ENCODE data around the gene TMTC4. TPM values are rescaled to one million over a fixed set of nuclear protein-coding genes. Genes with fewer than 3 reads are reported as not detected.

Gene TMTC4
- polyA plus RNA-seq, 2 of the 4 experiments (the other 2 are of a cell fraction): 15.6 to 17.5 TPM

DNA sequence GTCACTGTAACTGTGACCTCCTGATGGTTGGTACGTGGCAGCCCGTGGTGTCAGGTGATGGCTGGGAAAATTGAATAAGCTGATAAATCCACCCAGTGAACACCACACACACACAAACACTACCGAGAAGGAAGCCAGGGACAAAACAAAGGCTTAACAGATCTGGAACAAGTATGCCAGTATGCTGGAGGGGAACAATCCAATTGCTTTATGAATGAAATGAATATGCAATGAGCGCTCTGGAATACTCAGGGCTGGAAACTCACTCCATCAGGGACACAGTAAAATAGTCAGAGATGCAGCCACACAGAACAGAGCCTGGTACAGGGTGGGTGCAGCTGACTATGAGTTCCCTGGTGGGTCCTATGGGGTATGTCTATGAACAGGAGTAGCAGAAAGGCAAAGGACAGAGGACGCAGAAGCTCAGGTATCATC, 16.7 kb downstream of the TMTC4 start:
- FAIRE-seq (no peak), ATAC-seq (no peak), DNase-seq (ENCODE audit: low read depth in 1 of 2, low spot score in 1 of 2) (no peak)
- H3K4me1 ChIP-seq: no peaks in the 10 kb centered on the region
- TF ChIP-seq CHD4 (IDR thresholded peaks at IDR 0.05; ENCODE audit: borderline replicate concordance): no peak
- no peak for TF ChIP-seq FOSB (CRISPR knock-in tag; IDR thresholded peaks at IDR 0.05)
- TF ChIP-seq, protein P1, sequence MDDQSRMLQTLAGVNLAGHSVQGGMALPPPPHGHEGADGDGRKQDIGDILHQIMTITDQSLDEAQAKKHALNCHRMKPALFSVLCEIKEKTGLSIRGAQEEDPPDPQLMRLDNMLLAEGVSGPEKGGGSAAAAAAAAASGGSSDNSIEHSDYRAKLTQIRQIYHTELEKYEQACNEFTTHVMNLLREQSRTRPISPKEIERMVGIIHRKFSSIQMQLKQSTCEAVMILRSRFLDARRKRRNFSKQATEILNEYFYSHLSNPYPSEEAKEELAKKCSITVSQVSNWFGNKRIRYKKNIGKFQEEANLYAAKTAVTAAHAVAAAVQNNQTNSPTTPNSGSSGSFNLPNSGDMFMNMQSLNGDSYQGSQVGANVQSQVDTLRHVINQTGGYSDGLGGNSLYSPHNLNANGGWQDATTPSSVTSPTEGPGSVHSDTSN (IDR thresholded peaks at IDR 0.05): no peak
- no peak for TF ChIP-seq HEYL (CRISPR knock-in tag; IDR thresholded peaks at IDR 0.05)
- TF ChIP-seq SMC3 (IDR thresholded peaks at IDR 0.05): no peak
- no peak for TF ChIP-seq KDM1A (IDR thresholded peaks at IDR 0.05; ENCODE audit: low read depth)
- no peak for TF ChIP-seq ESRRA (IDR thresholded peaks at IDR 0.05; ENCODE audit: borderline replicate concordance, low read length)
- TF ChIP-seq GATA3 (IDR thresholded peaks at IDR 0.05; ENCODE audit: borderline replicate concordance): no peak
- no peak overlapping the region for H3K27ac ChIP-seq
- no peak overlapping the region for H3K4me3 ChIP-seq
- no peak overlapping the region for H3K4me2 ChIP-seq
- H3K9me3 ChIP-seq: no peaks in the 10 kb centered on the region
- 92% methylated on average over 5 of the region's 5 CpGs for WGBS (ENCODE audit: missing lambda C conversion rate)
- ChIA-PET POLR2A (no interaction called here), CTCF (interaction anchor here (1.0 kb wide), 1 partner anchor 470 kb away, joined by 4 read pairs; no protein-coding TSS in a partner anchor)

DNA sequence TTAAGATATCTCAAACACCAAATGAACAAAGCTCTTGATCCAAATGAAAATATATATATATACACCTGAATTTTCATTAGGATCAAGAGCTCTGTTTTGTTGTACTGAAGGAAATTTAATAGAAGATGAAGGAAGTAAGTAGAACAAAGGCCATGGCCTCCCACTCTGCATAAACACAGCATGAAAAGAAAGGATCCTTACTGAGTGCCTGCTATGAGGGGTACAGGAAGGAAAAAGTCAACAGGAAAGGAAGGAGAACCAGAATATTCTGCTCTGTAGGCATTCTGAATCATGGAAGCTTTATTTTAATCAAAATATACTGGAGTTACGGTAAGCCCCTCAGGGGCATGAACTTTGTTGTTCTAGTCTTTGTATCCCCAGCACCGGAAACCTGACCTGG, 22.1 kb downstream of the TMTC4 start:
- ChIA-PET CTCF (no interaction called here), POLR2A (no interaction called here)
- DNase-seq (ENCODE audit: low read depth in 1 of 2, low spot score in 1 of 2) (no peak), FAIRE-seq (no peak), ATAC-seq (no peak)
- Histone ChIP-seq H3K4me1 (no peaks in the 10 kb centered on the region), H3K27ac (no peak overlapping the region), H3K4me2 (no peak overlapping the region), H3K4me3 (no peak overlapping the region), H3K9me3 (no peaks in the 10 kb centered on the region)
- TF ChIP-seq, protein P2, sequence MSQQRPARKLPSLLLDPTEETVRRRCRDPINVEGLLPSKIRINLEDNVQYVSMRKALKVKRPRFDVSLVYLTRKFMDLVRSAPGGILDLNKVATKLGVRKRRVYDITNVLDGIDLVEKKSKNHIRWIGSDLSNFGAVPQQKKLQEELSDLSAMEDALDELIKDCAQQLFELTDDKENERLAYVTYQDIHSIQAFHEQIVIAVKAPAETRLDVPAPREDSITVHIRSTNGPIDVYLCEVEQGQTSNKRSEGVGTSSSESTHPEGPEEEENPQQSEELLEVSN (IDR thresholded peaks at IDR 0.05; ENCODE audit: borderline replicate concordance, low read depth): no peak
- 98% methylated on average over 2 of the region's 2 CpGs for WGBS (ENCODE audit: missing lambda C conversion rate)

DNA sequence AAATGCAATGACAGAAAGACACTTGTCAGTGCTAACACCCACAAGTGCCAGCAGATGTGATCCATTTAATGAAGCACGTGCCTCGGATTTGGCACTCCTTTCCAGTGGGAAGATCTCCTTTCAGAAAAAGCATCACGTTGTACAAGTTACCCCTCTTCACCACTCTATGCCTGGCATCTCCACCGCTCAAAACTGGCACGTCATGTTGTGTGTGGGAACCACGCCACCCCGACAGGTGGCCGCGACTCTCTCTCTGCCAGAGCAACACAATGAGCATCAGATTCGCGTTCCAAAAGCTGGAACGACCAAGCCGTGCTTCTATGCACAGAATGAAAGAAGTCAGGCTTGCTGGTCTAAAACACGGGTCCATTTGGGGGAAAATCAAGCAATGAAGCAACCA, 24.3 kb downstream of the TMTC4 start:
- CTCF ChIA-PET: interaction anchor here (0.9 kb wide), 1 partner anchor 57 kb away, joined by 3 read pairs; no protein-coding TSS in a partner anchor
- WGBS (ENCODE audit: missing lambda C conversion rate): 83% methylated on average over 13 of the region's 14 CpGs
- no peak for FAIRE-seq
- no peak for DNase-seq (ENCODE audit: low read depth in 1 of 2, low spot score in 1 of 2)
- TF ChIP-seq ESRRA (IDR thresholded peaks at IDR 0.05; ENCODE audit: borderline replicate concordance, low read length) (no peak), ZSCAN20 (CRISPR knock-in tag; IDR thresholded peaks at IDR 0.05) (no peak), NR3C1 (IDR thresholded peaks at IDR 0.05) (no peak), NFE2L2 (conservative IDR thresholded peaks at IDR 0.05; ENCODE audit: low read length) (no peak)
- TF ChIP-seq, protein P1 (IDR thresholded peaks at IDR 0.05): no peak
- Histone ChIP-seq H3K9me3 (no peaks in the 10 kb centered on the region), H3K4me2 (no peak overlapping the region), H3K4me1 (no peaks in the 10 kb centered on the region), H3K27ac (no peak overlapping the region), H3K4me3 (no peak overlapping the region)
- ATAC-seq: no peak
- POLR2A ChIA-PET: no interaction called here

DNA sequence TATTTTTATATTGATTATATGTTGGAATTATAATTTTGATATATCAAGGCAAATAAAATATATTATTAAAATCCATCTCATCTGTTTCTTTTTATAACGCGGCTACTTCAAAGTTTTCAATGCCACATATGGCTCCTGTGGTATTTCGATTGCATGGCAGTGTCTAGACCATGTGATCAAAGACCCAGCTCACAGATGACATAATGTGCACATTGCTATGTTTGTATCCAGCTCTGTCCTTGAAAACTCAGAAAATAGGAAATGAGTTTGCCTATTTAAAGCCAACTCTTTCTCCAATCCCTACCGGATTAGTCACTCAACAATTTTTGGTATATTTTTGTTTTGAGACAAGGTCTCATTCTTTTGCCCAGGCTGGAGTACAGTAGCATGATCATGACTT, 26.2 kb downstream of the TMTC4 start:
- Histone ChIP-seq H3K9me3 (no peaks in the 10 kb centered on the region), H3K4me1 (no peaks in the 10 kb centered on the region), H3K4me3 (no peak overlapping the region), H3K4me2 (no peak overlapping the region), H3K27ac (no peak overlapping the region)
- DNase-seq (ENCODE audit: low read depth in 1 of 2, low spot score in 1 of 2) (no peak), ATAC-seq (no peak), FAIRE-seq (no peak)
- ChIA-PET POLR2A (no interaction called here), CTCF (no interaction called here)
- WGBS (ENCODE audit: missing lambda C conversion rate): 95% methylated on average over 4 of the region's 4 CpGs
- no peak for TF ChIP-seq EHMT2 (IDR thresholded peaks at IDR 0.05; ENCODE audit: low read depth)

DNA sequence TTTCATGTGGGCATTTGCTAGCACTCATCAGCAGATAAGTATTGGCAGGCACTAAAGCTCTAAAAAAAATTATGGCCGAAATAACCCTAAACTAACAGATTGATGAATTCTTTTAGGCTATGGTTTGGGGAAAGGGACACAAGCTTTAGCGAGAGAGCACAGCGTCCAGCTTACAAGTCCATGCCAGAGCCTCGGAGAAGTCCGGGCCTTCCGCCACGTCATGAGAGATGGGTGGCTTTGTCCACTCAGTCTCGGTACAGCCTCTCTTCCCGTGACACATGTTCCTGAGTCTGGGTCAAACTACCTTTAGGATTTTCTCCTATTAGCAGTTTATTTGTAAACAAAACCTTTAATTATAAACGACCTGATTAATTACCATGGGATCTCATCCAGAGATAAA, 27.7 kb downstream of the TMTC4 start:
- FAIRE-seq (no peak), ATAC-seq (no peak), DNase-seq (ENCODE audit: low read depth in 1 of 2, low spot score in 1 of 2) (no peak)
- CTCF ChIA-PET: interaction anchor here (1.0 to 1.3 kb wide), 3 partner anchors 8 to 75 kb away, joined by 3 read pairs; no protein-coding TSS in a partner anchor
- H3K27ac ChIP-seq: no peak overlapping the region
- WGBS (ENCODE audit: missing lambda C conversion rate): 81% methylated on average over 10 of the region's 10 CpGs
- no peak overlapping the region for H3K4me2 ChIP-seq
- POLR2A ChIA-PET: no interaction called here
- H3K4me1 ChIP-seq: no peaks in the 10 kb centered on the region
- no peaks in the 10 kb centered on the region for H3K9me3 ChIP-seq
- H3K4me3 ChIP-seq: no peak overlapping the region
- TF ChIP-seq, protein P3, sequence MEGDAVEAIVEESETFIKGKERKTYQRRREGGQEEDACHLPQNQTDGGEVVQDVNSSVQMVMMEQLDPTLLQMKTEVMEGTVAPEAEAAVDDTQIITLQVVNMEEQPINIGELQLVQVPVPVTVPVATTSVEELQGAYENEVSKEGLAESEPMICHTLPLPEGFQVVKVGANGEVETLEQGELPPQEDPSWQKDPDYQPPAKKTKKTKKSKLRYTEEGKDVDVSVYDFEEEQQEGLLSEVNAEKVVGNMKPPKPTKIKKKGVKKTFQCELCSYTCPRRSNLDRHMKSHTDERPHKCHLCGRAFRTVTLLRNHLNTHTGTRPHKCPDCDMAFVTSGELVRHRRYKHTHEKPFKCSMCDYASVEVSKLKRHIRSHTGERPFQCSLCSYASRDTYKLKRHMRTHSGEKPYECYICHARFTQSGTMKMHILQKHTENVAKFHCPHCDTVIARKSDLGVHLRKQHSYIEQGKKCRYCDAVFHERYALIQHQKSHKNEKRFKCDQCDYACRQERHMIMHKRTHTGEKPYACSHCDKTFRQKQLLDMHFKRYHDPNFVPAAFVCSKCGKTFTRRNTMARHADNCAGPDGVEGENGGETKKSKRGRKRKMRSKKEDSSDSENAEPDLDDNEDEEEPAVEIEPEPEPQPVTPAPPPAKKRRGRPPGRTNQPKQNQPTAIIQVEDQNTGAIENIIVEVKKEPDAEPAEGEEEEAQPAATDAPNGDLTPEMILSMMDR (IDR thresholded peaks at IDR 0.05): no peak
- TF ChIP-seq NFE2L2 (conservative IDR thresholded peaks at IDR 0.05; ENCODE audit: low read length) (no peak), RNF2 (IDR thresholded peaks at IDR 0.05; ENCODE audit: borderline replicate concordance, low read depth) (no peak), ZNF302 (CRISPR knock-in tag; IDR thresholded peaks at IDR 0.05) (no peak), CHD4 (IDR thresholded peaks at IDR 0.05; ENCODE audit: borderline replicate concordance) (no peak), EHMT2 (IDR thresholded peaks at IDR 0.05; ENCODE audit: low read depth) (no peak), FOSB (CRISPR knock-in tag; IDR thresholded peaks at IDR 0.05) (no peak), KDM5A (IDR thresholded peaks at IDR 0.05) (no peak), KDM1A (IDR thresholded peaks at IDR 0.05; ENCODE audit: low read depth) (no peak), POLR2A (IDR thresholded peaks at IDR 0.05; ENCODE audit: low read length) (no peak), MYC (IDR thresholded peaks at IDR 0.05; ENCODE audit: borderline replicate concordance, low read length) (no peak), RAD21 (conservative IDR thresholded peaks at IDR 0.05 in 1 of 2, IDR thresholded peaks at IDR 0.05 in 1 of 2) (no peak), ESRRA (IDR thresholded peaks at IDR 0.05; ENCODE audit: borderline replicate concordance, low read length) (no peak), HEYL (CRISPR knock-in tag; IDR thresholded peaks at IDR 0.05) (no peak)
- TF ChIP-seq, protein P4, sequence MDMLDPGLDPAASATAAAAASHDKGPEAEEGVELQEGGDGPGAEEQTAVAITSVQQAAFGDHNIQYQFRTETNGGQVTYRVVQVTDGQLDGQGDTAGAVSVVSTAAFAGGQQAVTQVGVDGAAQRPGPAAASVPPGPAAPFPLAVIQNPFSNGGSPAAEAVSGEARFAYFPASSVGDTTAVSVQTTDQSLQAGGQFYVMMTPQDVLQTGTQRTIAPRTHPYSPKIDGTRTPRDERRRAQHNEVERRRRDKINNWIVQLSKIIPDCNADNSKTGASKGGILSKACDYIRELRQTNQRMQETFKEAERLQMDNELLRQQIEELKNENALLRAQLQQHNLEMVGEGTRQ (IDR thresholded peaks at IDR 0.05): no peak
